Left lobe of liver (tissue), 2 donors: Measurements from ENCODE around the gene HCRTR1. TPM values are rescaled to one million over a fixed set of nuclear protein-coding genes. Genes with fewer than 3 reads are reported as not detected.
A peak's percentile ranks its signal among the peaks of the same experiment; 100 is the strongest.
"Not testable (repeated sequence)": the region's sequence is repeated elsewhere in the genome, so short reads cannot be mapped to it uniquely, and the experiment has no call there.

Experiments
- ATAC-seq: fragments of 200-7000 bp; cut with Tn5 transposase; one replicate; pipeline ENCODE4 v1.9.1; 2020; ENCODE audit warnings: mild to moderate bottlenecking, moderate library complexity
- DNase-seq: peaks from one replicate; pipeline ENCODE4 v3.0.0-alpha.2; 2020; ENCODE audit warnings: low spot score
- total RNA-seq: library from RNA; stranded (reverse); gene quantifications from one replicate; pipeline ENCODE4 v1.2.1, GENCODE V29; 2021
- donor health status: DM: no; HTN: no; CAD: no; lungs with moderate emphysema.
- donor health status: DM: no; HTN: yes; CAD: no.

Gene HCRTR1
- total RNA-seq, 1 donor from 2014 or later: not detected

- no peak for ATAC-seq
- no peak for DNase-seq
Observed at GRCh38 chr1:31580891-31581603, 36.4 kb upstream of the HCRTR1 start.

GRCh38 chr1:31581821-31582810, 35.4 kb upstream of the HCRTR1 start:
- ATAC-seq: no peak
- no peak for DNase-seq

GRCh38 chr1:31583082-31583994, 34.2 kb upstream of the HCRTR1 start:
- DNase-seq (peak; percentile 40), ATAC-seq (no peak)

GRCh38 chr1:31583995-31584868, 33.3 kb upstream of the HCRTR1 start:
- DNase-seq (peak; percentile 75), ATAC-seq (peak; percentile 58)

- no peak for DNase-seq
- no peak for ATAC-seq
Observed at GRCh38 chr1:31584869-31585735, 32.4 kb upstream of the HCRTR1 start.

- DNase-seq (no peak), ATAC-seq (no peak)
Observed at GRCh38 chr1:31585736-31586365, 31.6 kb upstream of the HCRTR1 start.

GRCh38 chr1:31586376-31587327, 30.8 kb upstream of the HCRTR1 start:
- ATAC-seq: no peak
- DNase-seq: no peak

- not testable (repeated sequence) for DNase-seq, ATAC-seq
Observed at GRCh38 chr1:31587328-31587699, 30.2 kb upstream of the HCRTR1 start.

- DNase-seq (peak; percentile 65), ATAC-seq (peak; percentile 80)
Observed at GRCh38 chr1:31587720-31588423, 29.6 kb upstream of the HCRTR1 start.

GRCh38 chr1:31588751-31589515, 28.6 kb upstream of the HCRTR1 start:
- DNase-seq (peak; percentile 48), ATAC-seq (peak; percentile 14)

GRCh38 chr1:31591425-31592093, 25.9 kb upstream of the HCRTR1 start:
- DNase-seq: no peak

GRCh38 chr1:31592132-31592531, 25.4 kb upstream of the HCRTR1 start:
- ATAC-seq (no peak), DNase-seq (no peak)

More at GRCh38 chr1:31591425-31592093, 25.9 kb upstream of the HCRTR1 start:
- ATAC-seq: no peak

- DNase-seq (no peak), ATAC-seq (no peak)
Observed at GRCh38 chr1:31593136-31593665, 24.3 kb upstream of the HCRTR1 start.

GRCh38 chr1:31593770-31594632, 23.5 kb upstream of the HCRTR1 start:
- ATAC-seq: peak; percentile 98

More at GRCh38 chr1:31593770-31594632, 23.5 kb upstream of the HCRTR1 start:
- DNase-seq: peak; percentile 75
